GM21619 (cell line): ENCODE data around the gene PNLIPRP2.

Experiments
- ATAC-seq: cut with Tn5 transposase; IDR thresholded peaks from one replicate; pipeline ENCODE4 v1.9.1; 2021; ENCODE audit not compliant: unreplicated experiment

PNLIPRP2 gene

DNA sequence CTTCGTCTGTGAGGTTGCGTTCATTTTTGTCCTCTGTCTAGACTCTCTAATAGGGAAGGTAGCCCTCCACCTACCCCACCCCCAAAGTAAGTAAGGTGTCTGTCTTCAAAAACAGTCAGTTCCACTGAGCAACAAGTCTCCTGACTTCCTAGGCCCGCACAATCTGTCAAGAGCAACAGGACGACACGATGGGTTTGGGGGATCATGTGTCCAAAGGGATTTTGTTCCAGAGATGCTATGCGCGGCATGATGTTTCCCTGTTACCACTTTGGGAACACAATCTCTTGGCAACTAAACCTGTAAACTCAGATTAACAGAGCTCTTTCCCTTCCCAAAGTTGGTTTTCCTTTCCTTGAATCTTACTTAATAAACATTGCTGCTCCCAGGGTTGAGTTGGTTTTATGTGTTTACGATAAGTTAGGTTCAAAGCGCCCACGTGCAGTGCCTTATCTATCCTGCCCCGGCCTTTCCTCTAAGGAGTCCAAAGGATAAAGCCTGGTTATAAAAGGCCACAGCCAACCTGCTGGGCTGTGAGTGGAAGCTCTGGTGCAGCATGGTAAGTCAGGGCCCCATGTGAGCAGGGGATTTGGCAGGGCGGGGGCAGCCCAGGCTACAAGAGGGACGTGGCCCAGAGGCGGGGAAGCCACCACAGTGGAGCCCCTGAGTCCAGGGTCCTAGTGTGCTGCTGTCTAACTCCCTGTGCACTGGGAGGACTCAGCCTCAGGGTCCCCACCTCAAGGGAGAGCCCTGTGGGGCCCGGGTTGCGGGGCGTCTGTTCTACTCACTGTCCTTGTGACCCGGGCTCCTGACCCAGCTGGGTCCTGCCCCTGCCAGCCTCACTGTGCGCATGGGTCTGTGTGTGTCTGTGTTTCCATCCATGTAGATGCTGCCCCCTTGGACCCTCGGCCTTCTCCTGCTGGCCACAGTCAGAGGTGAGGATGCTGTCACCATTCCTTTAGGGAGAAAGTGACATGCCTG is at the start of gene PNLIPRP2:
PNLIPRP2 (plus strand) TSS at position 531 of the 978 bp plus-strand sequence.
- no peak for ATAC-seq

DNA sequence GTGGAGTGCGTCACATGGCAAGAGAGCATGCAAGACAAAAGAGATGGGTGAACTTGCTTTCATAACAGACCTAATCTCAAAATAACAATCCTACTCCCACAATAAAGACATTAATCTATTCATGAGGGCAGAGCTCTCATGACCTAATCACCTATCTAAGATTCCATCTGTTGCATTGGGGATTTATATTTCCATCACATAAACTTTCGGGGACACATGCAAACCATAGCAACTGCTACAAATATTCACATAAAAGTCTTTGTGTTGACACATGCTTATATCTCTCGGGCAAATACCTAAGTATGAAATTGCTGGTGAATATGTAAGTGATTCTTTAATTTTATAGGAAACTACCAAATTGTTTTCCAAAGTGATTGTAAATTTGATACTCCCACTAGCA is 46.0 kb upstream of the PNLIPRP2 start:
- no peak for ATAC-seq

DNA sequence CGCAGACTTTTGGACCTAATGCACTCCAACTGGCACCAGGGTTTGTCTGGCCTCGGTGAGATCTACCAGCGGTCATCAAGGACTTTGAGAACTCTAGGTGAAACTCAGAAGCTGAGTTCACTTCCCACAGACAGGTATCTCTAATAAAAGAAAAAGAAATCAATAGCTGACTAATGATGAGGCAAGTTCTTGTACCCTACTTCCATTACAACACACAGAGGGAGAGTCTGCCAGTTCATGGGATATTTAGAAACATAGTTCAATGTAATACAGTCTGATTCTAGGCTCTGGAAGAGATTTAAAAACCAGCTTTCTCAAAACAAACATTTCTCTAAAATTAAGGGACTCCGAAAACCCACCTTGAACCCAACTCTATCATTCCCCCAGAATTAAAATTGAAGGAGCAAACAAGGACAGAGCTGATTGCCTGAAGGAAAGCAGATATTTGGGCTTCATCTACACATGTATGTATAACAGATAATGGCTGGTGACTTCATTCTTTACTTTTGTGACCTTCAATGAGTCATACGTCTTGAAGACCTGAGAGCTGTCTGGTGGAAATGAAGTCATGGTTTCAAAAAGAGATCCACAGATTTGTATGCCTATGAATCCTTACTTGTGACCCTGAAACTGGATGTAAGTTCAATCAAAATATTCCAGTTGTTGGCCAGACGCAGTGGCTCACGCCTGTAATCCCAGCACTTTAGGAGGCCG is 32.7 kb upstream of the PNLIPRP2 start:
- ATAC-seq, result no peak

DNA sequence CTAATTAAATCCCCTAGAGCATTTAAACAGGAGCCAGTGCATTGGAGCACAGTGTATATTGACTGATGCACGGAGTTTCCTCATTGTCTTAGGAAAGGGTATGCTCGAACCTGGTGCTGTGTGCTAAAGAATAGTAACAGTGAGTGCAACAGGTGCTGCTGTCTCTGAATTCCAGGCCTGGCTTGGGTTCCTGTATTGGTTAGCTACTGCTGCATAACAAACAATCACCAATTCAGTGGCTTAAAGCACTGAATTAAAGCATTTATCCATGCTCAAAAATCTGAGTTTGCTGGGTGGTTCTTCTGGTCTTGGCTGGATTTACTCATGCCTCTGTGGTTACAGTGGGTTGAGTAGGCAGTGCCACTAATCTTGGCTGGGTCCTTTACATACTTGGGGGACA is 31.8 kb upstream of the PNLIPRP2 start:
- ATAC-seq, result no peak

DNA sequence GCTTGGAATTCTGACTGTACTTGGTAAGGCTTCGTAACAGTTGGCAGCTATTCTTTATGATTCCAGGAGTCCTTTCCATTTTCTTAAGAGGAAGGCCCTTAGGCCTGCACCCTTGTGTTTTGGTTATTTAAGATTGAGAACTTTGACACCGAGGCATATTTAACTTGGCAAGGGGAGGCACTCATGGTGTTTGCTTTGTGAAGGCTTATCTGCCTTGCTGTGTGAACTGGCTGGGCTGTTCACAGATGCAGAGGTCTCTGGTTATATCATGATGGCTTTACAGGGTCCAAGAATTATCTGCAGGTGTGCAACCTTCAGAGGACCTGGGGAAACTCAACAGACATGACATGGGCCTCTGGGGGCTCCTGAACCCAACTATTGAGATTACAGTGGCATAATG is 30.8 kb upstream of the PNLIPRP2 start:
- ATAC-seq, result no peak

DNA sequence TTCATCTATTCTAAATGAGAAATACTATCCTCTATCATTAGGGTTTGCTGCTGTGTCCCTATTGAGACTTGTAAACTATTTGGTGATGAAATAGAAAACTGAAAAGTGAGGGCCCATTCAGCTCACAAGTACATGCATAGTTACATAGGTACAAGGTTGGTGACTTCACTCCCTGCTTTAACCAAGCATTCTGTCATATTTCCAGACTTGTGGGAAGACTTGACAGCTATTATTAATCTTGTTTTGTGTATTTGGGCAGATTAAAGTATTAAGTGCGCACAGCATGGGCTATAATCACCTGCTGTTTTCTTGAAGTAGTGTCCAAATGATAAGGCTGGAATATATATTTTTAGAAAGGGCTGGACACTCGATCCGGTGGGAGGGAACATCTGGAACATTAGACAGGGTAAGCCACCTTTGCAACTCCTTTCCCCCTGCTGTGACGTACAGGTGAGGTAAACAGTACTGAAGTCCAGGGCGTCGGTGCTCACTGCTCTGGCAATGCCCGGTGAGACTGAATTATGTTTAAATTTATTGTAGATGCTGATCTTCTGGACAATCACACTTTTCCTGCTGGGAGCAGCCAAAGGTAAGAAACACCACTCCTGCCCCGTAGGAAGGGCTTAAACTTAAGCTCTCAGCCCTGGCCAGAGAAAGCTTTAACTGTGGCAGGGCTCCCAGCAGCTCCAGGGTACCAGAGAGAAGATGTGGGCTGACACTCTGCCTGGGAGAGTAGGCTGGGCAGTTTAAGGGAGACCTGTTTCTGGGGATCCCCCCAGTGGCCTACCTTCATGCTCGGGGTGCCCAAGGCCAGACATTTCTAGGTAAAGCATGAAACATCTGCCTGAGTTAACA is 29.9 kb upstream of the PNLIPRP2 start, which contains the start of gene PNLIPRP1:
PNLIPRP1 (plus strand) TSS at position 370 of the 855 bp plus-strand sequence; CDS start at position 541, 171 bp downstream.
- ATAC-seq, result no peak

DNA sequence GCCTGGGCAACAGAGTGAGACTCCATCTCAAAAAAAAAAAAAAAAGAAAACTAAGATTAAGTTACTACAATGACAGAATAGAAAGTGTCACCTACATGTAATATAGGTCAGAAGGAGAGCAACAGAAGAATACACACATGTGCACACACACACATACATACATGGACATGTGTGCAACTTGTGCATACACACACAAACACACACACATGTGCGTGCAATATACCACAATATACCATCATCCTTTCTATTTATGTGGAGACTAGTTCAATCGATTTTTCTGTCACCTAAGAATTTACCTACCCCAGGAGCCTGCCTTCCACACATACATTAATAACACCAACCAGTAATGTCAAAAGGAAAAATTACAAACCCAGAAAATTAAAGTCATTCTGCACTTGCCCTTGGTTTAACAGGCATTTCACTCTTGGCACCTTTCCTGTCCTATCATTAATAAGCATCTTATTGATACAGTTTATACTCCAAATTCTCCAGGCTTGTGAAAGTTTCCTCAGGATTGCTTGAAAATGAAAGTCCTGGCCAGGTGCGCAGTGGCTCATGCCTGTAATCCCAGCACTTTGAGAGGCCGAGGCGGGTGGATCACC is 27.5 kb upstream of the PNLIPRP2 start:
- ATAC-seq, result no peak

DNA sequence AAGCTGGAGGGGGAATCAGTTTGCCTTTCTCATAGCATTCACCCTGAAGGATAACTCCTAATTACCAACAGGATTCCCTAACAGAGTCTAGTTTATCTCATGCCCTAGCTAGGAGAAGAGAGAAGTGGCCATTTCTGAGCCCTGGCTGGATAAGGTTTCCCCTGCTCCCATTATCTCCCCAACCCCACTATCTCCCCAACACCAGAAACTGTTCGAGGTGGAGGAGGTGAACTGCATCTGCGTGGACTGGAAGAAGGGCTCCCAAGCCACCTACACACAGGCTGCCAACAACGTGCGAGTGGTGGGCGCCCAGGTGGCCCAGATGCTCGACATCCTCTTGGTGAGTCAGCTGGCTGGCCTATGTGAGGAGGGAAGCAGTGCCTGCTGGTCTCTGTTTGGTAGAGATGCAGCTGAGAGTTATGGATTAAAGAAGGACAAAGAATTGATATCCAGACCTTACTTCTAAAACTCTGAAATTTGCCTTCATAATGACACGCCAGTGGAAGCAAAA is 26.2 kb upstream of the PNLIPRP2 start:
- ATAC-seq, result no peak

DNA sequence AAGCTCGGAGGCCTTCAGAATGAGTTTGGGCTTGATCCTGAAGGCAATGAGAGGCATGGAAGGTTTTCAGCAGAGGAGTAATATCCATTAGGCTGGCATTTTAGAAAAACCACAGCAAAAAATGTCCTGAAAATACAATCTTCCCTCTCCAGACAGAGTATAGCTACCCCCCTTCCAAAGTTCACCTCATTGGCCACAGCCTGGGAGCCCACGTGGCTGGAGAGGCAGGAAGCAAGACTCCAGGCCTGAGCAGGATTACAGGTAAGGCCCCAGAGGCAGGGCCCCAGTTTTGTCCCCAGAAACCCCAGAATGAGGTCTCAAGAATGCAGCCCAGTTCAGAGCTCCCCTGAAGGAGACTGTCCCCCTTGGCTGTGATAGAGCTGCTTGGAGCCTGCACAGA is 24.7 kb upstream of the PNLIPRP2 start:
- ATAC-seq, result no peak

DNA sequence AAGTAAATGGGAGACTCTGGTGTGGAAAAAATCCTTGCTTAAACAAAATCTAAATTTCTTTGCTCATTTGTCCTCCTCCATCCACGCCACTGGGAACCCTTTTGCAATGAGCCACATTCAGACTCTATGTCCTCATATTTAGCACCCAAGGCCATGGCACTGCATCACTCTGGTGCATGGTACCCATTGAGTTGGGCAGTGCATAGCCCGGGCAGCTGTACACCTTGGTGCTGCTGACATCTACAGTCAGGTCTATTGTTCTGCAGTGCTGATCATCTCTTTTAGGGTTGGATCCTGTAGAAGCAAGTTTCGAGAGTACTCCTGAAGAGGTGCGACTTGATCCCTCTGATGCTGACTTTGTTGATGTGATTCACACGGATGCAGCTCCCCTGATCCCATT is 23.2 kb upstream of the PNLIPRP2 start:
- ATAC-seq, result no peak

DNA sequence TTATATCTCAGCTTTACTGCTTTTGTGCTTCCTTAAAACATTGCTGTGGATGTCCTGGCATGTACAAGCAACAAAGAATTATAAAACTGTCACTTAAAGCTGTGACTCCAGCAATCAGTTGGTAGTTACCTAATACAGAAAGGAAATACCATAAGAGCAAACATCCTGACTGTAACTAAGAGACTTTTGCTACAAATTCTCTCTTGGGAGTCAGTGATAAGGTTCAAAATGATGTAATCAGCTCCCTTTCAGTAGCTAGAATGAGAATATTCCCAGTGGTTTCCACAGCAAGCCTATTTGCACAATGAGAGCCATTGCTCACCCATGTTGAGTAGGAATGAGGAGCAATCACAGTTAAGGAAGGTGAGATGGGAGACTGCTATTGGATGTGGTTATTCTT is 22.4 kb upstream of the PNLIPRP2 start:
- no peak for ATAC-seq

DNA sequence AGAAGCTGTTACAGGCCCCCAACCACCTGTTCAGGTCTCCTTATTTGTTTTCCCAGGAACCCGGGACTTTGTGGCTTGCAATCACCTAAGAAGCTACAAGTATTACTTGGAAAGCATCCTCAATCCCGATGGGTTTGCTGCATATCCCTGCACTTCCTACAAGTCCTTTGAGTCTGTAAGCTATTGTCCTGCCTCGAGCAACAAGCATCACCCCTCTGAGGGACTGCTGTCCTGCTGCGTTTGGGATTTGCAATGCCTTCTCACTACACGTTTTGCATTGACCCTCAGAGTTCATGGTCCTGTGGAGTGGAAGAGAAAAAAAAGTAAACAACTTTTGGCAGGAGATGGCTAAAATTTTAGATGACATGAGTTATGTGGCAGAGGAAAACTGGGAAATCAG is 20.8 kb upstream of the PNLIPRP2 start:
- no peak for ATAC-seq

DNA sequence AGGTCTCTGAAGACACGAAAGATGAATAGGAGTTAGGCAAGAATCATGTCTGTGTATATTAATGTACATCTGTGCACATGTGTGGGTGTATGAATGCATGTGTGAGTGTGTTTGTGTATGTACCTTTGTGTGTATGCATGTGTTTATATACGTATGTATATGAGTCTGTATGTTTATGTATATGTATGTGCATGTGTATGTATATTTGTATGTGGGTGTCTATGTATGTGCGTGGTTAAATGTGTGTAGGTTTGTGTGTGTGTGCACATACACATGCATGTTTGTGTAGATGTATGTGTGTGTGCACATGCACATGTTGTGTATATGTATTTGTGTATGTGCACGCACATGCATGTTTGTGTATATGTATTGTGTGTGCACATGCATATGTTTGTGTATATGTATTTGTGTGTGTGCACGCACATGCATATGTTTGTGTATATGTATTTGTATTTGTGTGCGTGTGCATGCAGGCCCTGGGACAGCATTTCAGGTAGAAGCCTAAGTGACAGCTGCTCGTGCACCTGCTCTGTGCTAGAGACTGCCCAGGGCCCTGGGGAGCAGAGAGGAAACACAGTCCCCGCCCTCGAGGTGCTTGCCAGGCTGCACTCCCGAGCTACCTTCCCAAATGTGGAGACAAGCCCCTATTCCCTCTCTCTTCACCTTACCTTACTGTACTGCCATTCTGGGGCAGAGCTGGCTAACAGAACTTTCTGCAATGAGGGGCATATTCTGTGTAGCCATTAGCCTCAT is 17.9 kb upstream of the PNLIPRP2 start:
- ATAC-seq, result no peak

DNA sequence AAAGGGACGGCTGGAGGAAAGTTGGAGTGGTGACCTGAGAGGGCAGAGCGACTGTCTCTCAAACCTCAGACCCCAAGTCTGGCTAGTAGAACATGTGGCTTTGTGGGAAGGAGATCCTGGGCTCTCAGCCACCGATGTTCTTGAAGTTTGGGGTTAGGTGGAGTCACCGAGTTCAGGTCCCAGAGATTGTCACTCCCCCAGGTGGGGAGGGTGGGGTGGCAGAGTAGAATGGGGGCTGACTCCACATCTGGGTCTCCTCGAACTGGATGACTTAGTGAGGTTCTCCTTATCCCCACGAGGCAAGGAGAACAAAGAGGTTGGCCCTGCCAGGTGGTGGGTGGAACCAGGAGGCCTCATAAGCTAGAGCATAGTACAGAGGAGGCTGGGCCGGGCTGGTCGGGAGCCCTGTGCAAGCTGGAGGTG is 14.7 kb upstream of the PNLIPRP2 start:
- ATAC-seq, result no peak

DNA sequence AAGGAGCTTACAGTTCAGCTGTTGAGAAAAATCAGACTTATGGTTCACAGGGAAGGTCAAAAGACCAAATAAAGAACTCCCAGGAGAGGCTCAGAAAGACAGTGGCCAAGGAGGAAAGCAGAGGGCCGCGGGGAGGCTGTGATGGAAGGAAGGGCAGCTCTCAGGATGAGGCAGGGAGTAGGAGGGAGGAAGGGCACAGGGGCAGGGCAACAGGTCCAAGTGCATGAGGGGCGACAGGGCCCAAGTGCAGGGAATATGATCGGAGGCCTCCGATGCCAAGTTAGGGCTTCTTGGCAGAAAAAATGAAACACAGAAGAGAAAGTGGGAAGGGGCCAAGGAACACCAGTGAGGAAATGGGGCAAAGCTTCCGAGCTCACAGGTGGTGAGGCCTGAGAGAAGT is 13.4 kb upstream of the PNLIPRP2 start:
- no peak for ATAC-seq

DNA sequence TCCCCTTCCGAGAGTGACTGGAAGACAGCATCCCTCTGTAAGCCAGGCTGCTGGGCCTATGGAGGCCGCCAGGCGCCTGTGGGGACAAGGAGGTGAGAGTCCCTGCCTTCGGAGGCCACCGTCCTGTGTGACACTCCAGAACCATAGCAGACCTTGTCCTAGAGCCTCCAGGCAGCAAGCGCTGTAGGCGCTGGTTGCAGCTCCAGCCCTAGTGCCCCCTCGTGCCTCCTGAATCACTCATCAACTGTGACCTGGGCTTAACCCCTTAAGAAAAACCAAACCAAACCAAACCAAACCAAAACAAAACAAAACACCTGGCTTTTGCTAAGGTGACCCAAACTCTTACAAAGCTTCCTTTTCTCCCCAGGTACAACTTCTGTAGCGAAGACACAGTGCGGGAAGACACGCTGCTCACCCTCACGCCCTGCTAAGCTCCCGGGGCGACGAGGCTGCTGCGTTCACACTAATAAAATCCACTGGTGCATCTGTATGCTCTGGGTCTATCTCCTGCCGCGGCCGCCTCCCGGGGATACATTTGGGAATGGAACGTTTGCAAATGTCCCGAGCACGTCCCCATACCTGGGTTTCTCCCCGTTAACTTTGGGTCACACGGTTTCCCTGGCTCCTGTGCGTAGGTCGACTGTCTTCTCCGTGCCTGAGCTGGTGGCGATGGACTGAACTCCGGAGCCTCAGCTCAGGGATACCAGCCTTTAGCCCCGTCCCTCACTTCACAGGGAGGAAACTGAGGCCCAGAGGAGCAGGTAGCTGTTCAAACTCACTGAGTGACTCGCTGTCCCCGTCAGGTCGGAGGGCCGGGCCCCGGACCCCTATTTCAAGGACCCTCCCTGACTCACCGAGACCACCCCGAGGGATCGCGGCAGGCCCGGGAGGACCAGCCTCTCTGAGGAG is 11.8 kb upstream of the PNLIPRP2 start:
- no peak for ATAC-seq

DNA sequence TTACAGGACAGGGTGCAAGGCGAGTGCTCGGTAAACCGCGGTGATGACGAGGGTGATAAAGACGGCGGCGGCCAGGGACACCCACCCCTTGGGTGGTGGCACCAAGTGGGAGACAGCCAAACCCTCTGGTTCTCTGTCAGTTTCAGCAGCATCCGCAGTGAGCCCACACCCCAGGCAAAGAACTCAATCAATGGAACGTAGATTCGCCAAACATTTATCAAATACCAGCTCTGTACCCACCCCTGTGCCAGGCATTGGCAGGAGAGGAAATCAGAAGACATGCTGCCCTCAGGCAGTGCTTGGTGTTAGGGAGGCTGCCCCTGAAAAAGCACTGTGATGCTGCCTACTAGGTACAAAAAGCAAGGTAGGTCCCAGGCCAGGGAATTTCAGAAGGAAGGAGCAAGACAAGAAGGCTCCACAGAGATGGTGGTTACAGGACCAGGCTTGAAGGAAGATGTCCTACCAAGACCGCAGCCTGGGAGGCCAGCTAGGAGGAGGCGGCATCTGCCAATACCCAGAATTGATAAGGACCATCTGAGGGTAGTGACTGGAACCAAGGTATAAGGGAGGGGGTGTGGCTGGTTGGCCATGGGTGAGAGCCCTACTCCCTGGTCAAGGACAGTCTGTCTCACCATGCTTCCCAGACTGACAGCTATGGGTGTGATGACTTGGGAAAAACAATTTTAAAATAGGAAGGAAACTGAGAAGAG is 10.2 kb upstream of the PNLIPRP2 start:
- no peak for ATAC-seq

DNA sequence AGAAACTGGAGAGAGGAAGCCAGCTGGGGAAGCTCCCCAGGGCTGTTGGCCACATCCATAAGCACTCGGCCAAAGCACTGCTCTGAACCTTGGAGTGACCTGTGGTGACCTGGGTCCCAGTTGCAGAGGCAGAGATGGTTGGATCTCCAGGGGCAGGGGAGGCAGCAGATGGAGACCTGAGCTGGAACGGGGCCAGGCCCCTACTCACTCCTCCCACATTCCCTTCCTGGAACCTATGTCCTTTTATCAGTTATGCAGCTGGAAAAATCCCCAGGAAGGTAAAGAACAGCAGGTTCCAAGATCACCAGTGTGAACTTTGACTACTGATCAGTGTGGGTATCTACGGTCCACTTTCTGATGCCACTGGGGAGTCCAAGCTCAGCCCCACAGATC is 9.6 kb upstream of the PNLIPRP2 start:
- no peak for ATAC-seq
